H1 (cell line): ENCODE measurements around the gene ACTR2.

ENCODE experiments used
- CTCF ChIP-seq, 3 experiments: IDR thresholded peaks; 1 replicate in 2 of 3; 2 replicates in 1 of 3; pipeline versions ENCODE4 v1.5.1 to v1.6.1; 2011; ENCODE audit warnings: low read length in 3 of 3, mild to moderate bottlenecking in 3 of 3, inconsistent platforms in 2 of 3, low read depth in 1 of 3, moderate library complexity in 1 of 3; ENCODE audit not compliant: insufficient read depth in 1 of 3; ENCODE audit errors: control extremely low read depth in 1 of 3
- TEAD4 ChIP-seq: IDR thresholded peaks from 2 replicates; pipeline ENCODE4 v1.6.1; 2012; ENCODE audit warnings: low read depth, low read length, inconsistent platforms, mixed read lengths

- TF ChIP-seq CTCF (IDR thresholded peaks at IDR 0.05; ENCODE audit: control extremely low read depth in 1 of 3, insufficient read depth in 1 of 3, low read depth in 1 of 3, low read length in 3 of 3) (no peak), TEAD4 (no peak)
Measured at GRCh38 chr2:65186093-65186868, 41.4 kb upstream of the ACTR2 start.
